Measurements from ENCODE around the gene SHQ1.

The SHQ1 gene

DNA sequence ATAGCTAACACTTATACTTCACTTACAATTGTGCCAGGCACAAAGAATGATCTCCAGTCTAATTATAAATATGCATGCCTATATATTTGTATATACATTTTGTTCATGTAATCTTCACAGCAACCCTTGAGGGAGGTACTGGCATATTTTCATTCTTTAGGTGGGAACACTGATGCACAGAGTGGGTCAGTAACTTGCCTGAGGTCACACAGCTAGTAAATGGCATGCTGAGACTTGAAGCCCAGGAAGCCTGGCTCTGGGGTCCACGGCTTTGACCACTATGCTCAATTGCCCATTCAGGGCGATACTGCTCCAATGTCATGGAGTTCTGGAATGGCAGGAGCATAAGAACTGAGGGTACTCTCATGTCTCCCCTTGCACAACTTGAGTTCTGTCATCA, 139.8 kb downstream of the SHQ1 start:
- DNase-seq (ENCODE audit: low read depth) = no peak
- H3K4me3 ChIP-seq (ENCODE audit: low read length) = no peak overlapping the region
- no peak for TF ChIP-seq CTCF (conservative IDR thresholded peaks at IDR 0.05; ENCODE audit: low read length)

GRCh38 chr3:72702997-72703396, 145.2 kb downstream of the SHQ1 start:
- H3K4me3 ChIP-seq (ENCODE audit: low read length) = no peak overlapping the region

DNA sequence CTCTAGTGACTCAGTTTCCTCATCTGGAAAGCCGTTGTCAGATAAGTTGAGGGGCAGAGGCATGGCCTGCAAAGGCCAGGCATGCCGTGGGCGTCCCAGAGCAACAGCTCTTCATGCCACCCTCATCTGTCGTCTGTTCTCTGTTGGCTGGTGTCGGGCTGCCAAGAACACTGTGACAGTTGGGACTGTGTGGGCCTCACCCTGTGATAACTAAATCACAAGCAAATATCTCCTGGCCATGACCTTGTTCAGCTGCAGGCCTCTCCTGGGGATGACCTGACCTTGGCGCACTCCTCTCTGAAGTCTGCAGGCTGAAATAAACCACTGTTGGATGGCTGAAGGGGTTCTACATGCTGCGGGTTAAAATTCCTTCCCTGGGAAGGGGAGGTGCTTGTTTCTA, 145.9 kb downstream of the SHQ1 start:
- TF ChIP-seq CTCF (conservative IDR thresholded peaks at IDR 0.05; ENCODE audit: low read length) = no peak
- no peak overlapping the region for H3K4me3 ChIP-seq (ENCODE audit: low read length)
- DNase-seq (ENCODE audit: low read depth) = no peak

More at GRCh38 chr3:72702997-72703396, 145.2 kb downstream of the SHQ1 start:
- TF ChIP-seq CTCF (conservative IDR thresholded peaks at IDR 0.05; ENCODE audit: low read length) = no peak
- no peak for DNase-seq (ENCODE audit: low read depth)

GRCh38 chr3:72700106-72700505, 148.1 kb downstream of the SHQ1 start:
- no peak for TF ChIP-seq CTCF (conservative IDR thresholded peaks at IDR 0.05; ENCODE audit: low read length)
- no peak for DNase-seq (ENCODE audit: low read depth)
- no peak overlapping the region for H3K4me3 ChIP-seq (ENCODE audit: low read length)

DNA sequence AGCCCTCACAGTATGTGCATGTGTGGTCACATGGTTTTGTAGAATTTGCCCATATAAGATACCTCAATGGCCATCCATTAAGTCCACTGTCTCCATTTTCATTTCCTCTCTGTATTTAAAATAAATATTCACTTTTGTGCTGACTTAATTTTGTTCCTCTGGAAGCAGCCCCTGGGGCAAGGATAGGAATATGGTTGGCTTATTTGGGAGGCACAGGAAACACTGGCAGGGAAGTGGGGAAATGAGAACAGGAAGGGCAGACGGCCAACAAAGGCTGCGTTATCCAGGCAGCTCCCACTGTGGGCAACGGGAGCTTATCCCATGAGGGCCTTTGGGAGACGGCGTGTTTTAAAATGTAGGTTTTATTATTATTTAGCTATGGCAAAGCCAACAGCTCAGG, 148.6 kb downstream of the SHQ1 start:
- TF ChIP-seq CTCF (conservative IDR thresholded peaks at IDR 0.05; ENCODE audit: low read length) = no peak
- H3K4me3 ChIP-seq (ENCODE audit: low read length) = no peak overlapping the region
- DNase-seq (ENCODE audit: low read depth) = no peak

All from AG10803 (cell line).